GM10266 (cell line): ENCODE results near the gene PCDH9.

ENCODE experiments used
- DNase-seq: peaks from one replicate; pipeline ENCODE4 v3.0.0; 2012; ENCODE audit errors: extremely low spot score
- TF ChIP-seq, protein P1 (sequence below): IDR thresholded peaks from 2 replicates; pipeline ENCODE4 v1.5.1; 2012; ENCODE audit warnings: mild to moderate bottlenecking, low read depth; ENCODE audit not compliant: control insufficient read depth, insufficient read depth; ENCODE audit errors: missing control alignments

PCDH9 gene

GRCh38 chr13:66369666-66370065 lies 860.5 kb downstream of the PCDH9 start:
- TF ChIP-seq, protein P1, sequence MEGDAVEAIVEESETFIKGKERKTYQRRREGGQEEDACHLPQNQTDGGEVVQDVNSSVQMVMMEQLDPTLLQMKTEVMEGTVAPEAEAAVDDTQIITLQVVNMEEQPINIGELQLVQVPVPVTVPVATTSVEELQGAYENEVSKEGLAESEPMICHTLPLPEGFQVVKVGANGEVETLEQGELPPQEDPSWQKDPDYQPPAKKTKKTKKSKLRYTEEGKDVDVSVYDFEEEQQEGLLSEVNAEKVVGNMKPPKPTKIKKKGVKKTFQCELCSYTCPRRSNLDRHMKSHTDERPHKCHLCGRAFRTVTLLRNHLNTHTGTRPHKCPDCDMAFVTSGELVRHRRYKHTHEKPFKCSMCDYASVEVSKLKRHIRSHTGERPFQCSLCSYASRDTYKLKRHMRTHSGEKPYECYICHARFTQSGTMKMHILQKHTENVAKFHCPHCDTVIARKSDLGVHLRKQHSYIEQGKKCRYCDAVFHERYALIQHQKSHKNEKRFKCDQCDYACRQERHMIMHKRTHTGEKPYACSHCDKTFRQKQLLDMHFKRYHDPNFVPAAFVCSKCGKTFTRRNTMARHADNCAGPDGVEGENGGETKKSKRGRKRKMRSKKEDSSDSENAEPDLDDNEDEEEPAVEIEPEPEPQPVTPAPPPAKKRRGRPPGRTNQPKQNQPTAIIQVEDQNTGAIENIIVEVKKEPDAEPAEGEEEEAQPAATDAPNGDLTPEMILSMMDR: no peak
- no peak for DNase-seq

- TF ChIP-seq, protein P1: no peak
- no peak for DNase-seq
These were observed 862.8 kb downstream of the PCDH9 start for GRCh38 chr13:66367356-66367755.

GRCh38 chr13:66365101-66365500 lies 865.0 kb downstream of the PCDH9 start:
- DNase-seq: no peak
- TF ChIP-seq, protein P1: no peak

- TF ChIP-seq, protein P1: no peak
- DNase-seq: no peak
These were observed 865.8 kb downstream of the PCDH9 start for GRCh38 chr13:66364346-66364745.

- DNase-seq: no peak
- TF ChIP-seq, protein P1: no peak
These were observed 867.7 kb downstream of the PCDH9 start for GRCh38 chr13:66362485-66362884.

GRCh38 chr13:66359910-66360552 lies 870.1 kb downstream of the PCDH9 start:
- no peak for DNase-seq
- TF ChIP-seq, protein P1: no peak

- TF ChIP-seq, protein P1: no peak
- DNase-seq: no peak
These were observed 870.7 kb downstream of the PCDH9 start for GRCh38 chr13:66359393-66359792.
